Thyroid gland (tissue), 4 donors: ENCODE results near the gene PRR5. TPM values are rescaled to one million over a fixed set of nuclear protein-coding genes. Genes with fewer than 3 reads are reported as not detected.
A peak's percentile ranks its signal among the peaks of the same experiment; 100 is the strongest.

Experiments used
- DNase-seq, 2 donors: peaks; one replicate each; pipeline ENCODE4 v3.0.0-alpha.2; 2019
- H3K27ac ChIP-seq, 3 donors: fragments of 200-600 bp; sonication (generic); 1 replicate in 2 of 3; 2 replicates in 1 of 3; pipeline ENCODE4 v1.5.1; 2016 to 2019; ENCODE audit warnings: mild to moderate bottlenecking in 1 of 3, moderate library complexity in 1 of 3
- H3K27me3 ChIP-seq: fragments of 200-600 bp; sonication (generic); one replicate; pipeline ENCODE4 v1.5.1; 2019
- H3K36me3 ChIP-seq, 2 donors: fragments of 200-600 bp; sonication (generic); one replicate each; pipeline ENCODE4 v1.5.1; 2016 to 2019
- H3K4me1 ChIP-seq, 2 donors: fragments of 200-600 bp; sonication (generic); one replicate each; pipeline ENCODE4 v1.5.1; 2017 to 2019
- H3K4me3 ChIP-seq, 3 donors: fragments of 200-600 bp; sonication (generic); replicated peaks in 1 of 3; 1 replicate in 2 of 3; 2 replicates in 1 of 3; pipeline ENCODE4 v1.5.1; 2016; ENCODE audit warnings: mild to moderate bottlenecking in 1 of 3
- H3K9me3 ChIP-seq: fragments of 200-600 bp; sonication (generic); one replicate; pipeline ENCODE4 v1.5.1; 2017
- POLR2A ChIP-seq, 2 donors: fragments of 450-650 bp; IDR thresholded peaks; one replicate each; pipeline ENCODE4 v1.6.1; 2017; ENCODE audit warnings: antibody characterized with exemption in 2 of 2, mild to moderate bottlenecking in 2 of 2, moderate library complexity in 1 of 2
- WGBS, 2 donors: methylation state at CpG; one replicate each; pipeline ENCODE4 v1.1.5; 2017; 5-methylcytosine and 5-hydroxymethylcytosine counted together
- intact Hi-C: fragments of 100-400 bp; cut with DNase I; formaldehyde crosslinking; loops from one replicate; pipeline ENCODE4 v1.15.1; 2023
- total RNA-seq, 4 donors: library from RNA; depleted of rRNA; stranded (reverse); fragments of >200 nt; gene quantifications; one replicate each; pipeline ENCODE4 v1.2.3, GENCODE V29; 2016
- TF ChIP-seq, protein P1 (sequence below), 6 experiments: fragments of 200-600 bp in 3 of 6; fragments of 450-650 bp in 3 of 6; sonication (generic) in 3 of 6; IDR thresholded peaks; one replicate each; pipeline ENCODE4 v1.5.1; 2016 to 2019; ENCODE audit warnings: antibody characterized with exemption in 6 of 6, mild to moderate bottlenecking in 2 of 6, inconsistent platforms in 1 of 6, moderate library complexity in 1 of 6

Gene PRR5
- total RNA-seq, 4 donors from 2014 or later = 17.3 to 31.8 (median 26.9) TPM

GRCh38 chr22:44777364-44777755 lies 75.4 kb downstream of the PRR5 start:
- Histone ChIP-seq H3K27me3 (no peaks in the 10 kb centered on the region), H3K9me3 (no peaks in the 10 kb centered on the region), H3K4me1 (peaks cover 9 to 10% of the 10 kb centered on the region in 2 donors), H3K4me3 (no peak overlapping the region), H3K27ac (peak overlapping the region in 2 of 3 donors; percentile 52 to 74), H3K36me3 (no peaks in the 10 kb centered on the region)
- 33 to 37% methylated on average over 2 of the region's 2 CpGs for WGBS, 2 donors
- TF ChIP-seq, protein P1, sequence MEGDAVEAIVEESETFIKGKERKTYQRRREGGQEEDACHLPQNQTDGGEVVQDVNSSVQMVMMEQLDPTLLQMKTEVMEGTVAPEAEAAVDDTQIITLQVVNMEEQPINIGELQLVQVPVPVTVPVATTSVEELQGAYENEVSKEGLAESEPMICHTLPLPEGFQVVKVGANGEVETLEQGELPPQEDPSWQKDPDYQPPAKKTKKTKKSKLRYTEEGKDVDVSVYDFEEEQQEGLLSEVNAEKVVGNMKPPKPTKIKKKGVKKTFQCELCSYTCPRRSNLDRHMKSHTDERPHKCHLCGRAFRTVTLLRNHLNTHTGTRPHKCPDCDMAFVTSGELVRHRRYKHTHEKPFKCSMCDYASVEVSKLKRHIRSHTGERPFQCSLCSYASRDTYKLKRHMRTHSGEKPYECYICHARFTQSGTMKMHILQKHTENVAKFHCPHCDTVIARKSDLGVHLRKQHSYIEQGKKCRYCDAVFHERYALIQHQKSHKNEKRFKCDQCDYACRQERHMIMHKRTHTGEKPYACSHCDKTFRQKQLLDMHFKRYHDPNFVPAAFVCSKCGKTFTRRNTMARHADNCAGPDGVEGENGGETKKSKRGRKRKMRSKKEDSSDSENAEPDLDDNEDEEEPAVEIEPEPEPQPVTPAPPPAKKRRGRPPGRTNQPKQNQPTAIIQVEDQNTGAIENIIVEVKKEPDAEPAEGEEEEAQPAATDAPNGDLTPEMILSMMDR (IDR thresholded peaks at IDR 0.05) = peak in 2 of 6 experiments; percentile 8 to 19
- no peak for TF ChIP-seq POLR2A (IDR thresholded peaks at IDR 0.05)
- no peak for DNase-seq
- intact Hi-C loops = no loop called here

DNA sequence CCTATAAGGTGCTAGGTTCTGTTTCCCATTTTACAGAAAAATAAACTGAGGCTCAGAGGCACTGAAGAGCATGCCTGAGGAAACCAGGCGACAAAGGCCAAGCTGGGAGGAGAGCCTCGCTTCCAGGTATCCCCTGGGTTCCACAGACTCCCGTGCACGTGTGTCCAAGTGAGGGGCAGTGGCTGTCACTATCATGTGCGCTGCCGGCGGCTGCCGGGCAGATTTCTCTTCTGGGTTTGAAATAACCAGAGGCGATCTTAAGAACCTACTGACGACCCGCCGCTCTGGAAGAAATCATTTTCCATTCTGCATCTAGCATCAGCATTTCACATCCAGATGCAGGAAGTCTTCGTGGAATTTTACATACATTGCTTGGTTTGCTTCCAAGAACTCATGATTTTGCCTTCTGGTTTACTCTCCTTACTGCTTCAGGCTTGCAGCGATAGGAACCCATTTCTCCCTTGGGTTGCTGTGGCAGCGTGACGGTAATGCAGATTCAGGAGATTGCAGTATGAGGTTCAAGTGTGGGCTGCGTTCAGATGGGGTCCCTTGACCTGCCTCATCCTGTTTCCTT lies 79.0 kb downstream of the PRR5 start:
- no peaks in the 10 kb centered on the region for H3K36me3 ChIP-seq
- H3K4me1 ChIP-seq = peaks cover 9 to 10% of the 10 kb centered on the region in 2 donors
- TF ChIP-seq POLR2A (IDR thresholded peaks at IDR 0.05) = no peak
- TF ChIP-seq, protein P1 (IDR thresholded peaks at IDR 0.05) = no peak
- H3K27ac ChIP-seq = no peak overlapping the region
- DNase-seq = no peak
- H3K27me3 ChIP-seq = no peaks in the 10 kb centered on the region
- no peak overlapping the region for H3K4me3 ChIP-seq
- WGBS, 2 donors = 74 to 83% methylated on average over 17 of the region's 17 CpGs
- intact Hi-C loops = no loop called here
- no peaks in the 10 kb centered on the region for H3K9me3 ChIP-seq

- no peaks in the 10 kb centered on the region for H3K9me3 ChIP-seq
- H3K27ac ChIP-seq = no peak overlapping the region
- DNase-seq = no peak
- no peaks in the 10 kb centered on the region for H3K27me3 ChIP-seq
- intact Hi-C loops = no loop called here
- TF ChIP-seq POLR2A (IDR thresholded peaks at IDR 0.05) = no peak
- TF ChIP-seq, protein P1 (IDR thresholded peaks at IDR 0.05) = no peak
- peaks cover under 1 to 1% of the 10 kb centered on the region in 2 donors for H3K4me1 ChIP-seq
- H3K36me3 ChIP-seq = no peaks in the 10 kb centered on the region
- WGBS, 2 donors = 70 to 76% methylated on average over 17 of the region's 17 CpGs
- no peak overlapping the region for H3K4me3 ChIP-seq
Observed at GRCh38 chr22:44782363-44782963, 80.5 kb downstream of the PRR5 start.

- H3K36me3 ChIP-seq = no peaks in the 10 kb centered on the region
- 74 to 82% methylated on average over 7 to 10 of the region's 10 CpGs for WGBS, 2 donors
- H3K4me1 ChIP-seq = no peaks in the 10 kb centered on the region
- no peaks in the 10 kb centered on the region for H3K9me3 ChIP-seq
- no peak overlapping the region for H3K4me3 ChIP-seq
- DNase-seq = no peak
- intact Hi-C loops = no loop called here
- H3K27ac ChIP-seq = no peak overlapping the region
- TF ChIP-seq, protein P1 (IDR thresholded peaks at IDR 0.05) = no peak
- TF ChIP-seq POLR2A (IDR thresholded peaks at IDR 0.05) = no peak
- H3K27me3 ChIP-seq = no peaks in the 10 kb centered on the region
Observed at GRCh38 chr22:44783091-44783490, 81.1 kb downstream of the PRR5 start.

- intact Hi-C loops = no loop called here
- DNase-seq = peak in 1 of 2 donors; percentile 10
- Histone ChIP-seq H3K9me3 (no peaks in the 10 kb centered on the region), H3K4me1 (no peaks in the 10 kb centered on the region), H3K27ac (no peak overlapping the region), H3K36me3 (no peaks in the 10 kb centered on the region), H3K27me3 (no peaks in the 10 kb centered on the region), H3K4me3 (no peak overlapping the region)
- 53 to 64% methylated on average over 5 to 9 of the region's 14 CpGs for WGBS, 2 donors
- TF ChIP-seq, protein P1 (IDR thresholded peaks at IDR 0.05) = no peak
- no peak for TF ChIP-seq POLR2A (IDR thresholded peaks at IDR 0.05)
Observed at GRCh38 chr22:44783581-44783980, 81.6 kb downstream of the PRR5 start.
